CD4-positive, alpha-beta T cell treated with Interleukin-10 for 1 hour (primary cell): ENCODE measurements around the gene EYA2.
A peak's percentile ranks its signal among the peaks of the same experiment; 100 is the strongest.

ENCODE experiments used
- DNase-seq: peaks from one replicate; pipeline ENCODE4 v3.0.0-alpha.2; 2020

The EYA2 gene

DNA sequence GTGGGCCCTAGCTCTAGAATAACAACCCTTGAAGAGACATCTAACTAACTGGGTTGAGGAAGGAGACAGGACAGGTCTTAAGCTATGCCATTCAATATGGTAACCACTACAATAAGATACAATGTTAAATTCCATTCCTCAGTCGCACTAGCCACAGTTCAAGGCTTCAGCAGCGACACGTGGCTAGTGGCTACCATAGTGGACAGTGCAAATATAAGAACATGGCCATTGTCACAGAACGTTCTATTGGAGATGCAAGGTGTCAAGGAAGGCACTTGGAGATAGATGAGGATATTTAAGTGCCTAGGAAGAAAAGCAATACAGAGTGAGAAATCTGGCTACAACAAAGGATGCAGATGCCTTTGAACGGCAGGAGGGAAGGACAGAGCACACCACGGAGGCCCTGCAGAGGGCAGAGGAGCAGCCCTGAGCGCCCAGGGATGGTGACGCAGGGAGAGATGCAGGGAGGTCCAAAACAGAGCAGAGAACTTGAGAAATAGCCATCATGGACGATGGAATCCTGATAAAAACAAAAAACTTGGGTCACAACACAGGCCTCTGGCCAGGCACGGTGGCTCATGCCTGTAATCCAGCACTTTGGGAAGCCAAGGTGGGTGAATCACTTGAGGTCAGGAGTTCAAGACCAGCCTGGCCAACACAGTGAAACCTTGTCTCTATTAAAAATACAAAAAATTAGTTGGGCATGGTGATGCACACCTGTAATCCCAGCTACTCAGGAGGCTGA is 321.2 kb downstream of the EYA2 start:
- no peak for DNase-seq

DNA sequence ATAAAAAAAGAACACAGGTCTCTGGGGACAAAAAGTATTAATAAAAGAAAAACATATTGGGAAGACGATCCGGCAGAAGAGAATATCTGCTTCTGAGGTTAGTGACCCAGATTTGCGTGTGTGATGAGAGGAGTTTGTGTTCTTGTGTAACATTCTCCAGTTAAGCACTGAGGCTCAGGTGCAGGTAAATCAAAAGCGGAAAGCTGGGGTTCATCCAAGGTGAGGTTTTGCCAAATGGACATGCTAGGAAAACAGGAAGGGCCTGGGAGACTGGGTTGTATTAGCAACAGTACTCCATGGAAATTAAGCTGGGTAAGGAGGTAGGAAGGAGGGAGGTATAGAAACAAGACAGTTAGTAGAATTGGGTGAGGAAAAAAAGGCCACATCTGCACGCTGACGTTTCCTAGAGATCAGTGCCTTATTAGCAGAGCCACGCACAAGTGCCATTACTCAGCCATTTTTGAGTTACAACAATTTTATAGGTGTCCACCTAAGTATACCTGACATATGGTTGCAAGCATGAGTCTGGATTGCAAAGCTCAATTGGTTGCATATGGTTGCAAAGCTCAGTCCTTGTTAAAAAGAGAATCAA is 322.3 kb downstream of the EYA2 start:
- DNase-seq: no peak

DNA sequence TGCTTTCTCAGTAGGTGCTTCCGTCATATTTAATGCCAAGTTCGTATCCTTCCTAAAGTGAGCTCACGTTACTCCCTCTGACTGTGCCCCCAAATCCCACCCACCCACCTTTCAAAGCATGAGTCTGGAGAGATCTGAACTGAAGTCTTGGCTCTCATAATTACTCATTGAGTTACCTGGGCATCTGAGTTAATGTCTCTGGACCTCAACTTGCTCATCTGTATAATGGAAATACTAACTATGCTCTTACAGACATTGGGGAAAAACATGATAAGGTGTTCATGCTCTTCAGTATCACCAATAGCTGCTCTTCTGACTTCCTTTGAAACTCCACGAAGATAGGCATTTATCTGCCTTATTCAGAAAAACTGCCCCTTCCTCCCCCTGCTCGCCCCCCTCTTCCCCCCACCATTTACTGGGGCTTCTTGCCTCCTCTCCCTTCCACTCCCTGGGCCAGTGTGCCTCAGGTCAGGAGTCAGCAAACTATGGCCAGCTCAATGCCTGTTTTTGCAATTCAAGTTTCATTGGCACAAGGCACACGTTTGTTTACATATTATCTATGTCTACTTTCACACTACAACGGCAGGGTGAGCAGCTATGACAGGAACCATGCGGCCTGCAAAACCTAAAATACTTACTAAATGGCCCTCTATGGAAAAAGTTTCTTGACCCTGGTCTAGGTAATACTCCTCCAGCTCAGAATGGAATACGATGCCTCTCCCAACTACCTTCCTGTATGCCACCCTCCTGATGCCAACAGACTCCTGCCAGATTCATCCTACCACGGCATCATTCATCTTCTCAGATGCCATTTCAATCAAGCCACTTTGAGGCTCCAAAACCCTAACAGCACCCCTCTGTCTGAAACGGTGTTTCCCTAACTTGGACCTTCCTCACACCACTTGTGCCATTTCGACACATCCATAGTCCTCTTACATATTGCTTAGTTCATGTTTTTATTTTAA is 323.1 kb downstream of the EYA2 start:
- DNase-seq: no peak

DNA sequence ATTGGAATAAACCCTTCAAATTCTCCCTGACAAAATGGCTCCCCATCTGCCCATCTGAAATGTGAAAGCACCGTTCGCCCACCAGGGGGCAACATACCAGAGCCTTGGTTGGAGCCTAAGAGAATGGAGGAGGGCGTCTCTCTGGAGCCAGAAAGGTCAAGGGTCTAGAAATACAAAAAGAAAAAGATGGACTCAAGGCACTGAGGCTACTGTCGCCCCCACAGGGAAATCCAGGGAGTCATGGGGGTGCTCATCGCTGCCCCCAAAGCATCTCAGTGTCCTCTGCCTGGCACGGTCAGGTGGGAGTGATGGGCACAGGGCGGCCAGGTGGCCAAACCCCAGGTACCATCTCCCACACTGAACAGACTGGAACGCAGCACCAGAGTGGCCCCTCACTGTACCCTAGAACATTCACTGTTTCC is 325.5 kb downstream of the EYA2 start:
- peak; percentile 45 for DNase-seq

DNA sequence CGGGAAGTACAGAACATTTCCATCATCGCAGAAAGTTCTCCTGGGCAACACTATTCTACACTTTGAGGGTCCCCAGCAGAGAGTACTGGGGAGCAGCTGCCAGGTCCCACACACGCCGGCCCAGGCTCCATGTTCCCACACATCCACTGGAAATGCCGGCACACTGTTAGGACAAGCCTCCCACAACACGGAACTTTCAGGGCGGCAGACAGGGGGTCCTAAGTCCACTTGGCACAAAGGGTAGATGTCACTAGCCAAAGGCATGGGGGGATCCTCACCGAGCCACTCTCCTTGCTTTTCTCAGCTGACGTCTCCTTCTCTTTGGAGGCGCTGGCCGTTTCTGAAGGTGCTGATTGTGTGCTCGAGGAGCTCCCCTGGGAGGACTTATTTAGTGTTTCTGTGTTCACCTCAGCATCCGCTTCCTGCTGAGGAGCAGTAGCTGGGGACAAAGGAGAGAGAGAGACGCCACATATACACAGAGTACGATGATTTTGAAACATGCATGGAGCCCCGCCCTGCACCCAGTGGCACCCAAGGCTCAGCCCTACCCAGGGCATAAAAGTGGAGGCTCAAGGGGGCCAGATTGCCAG is 326.5 kb downstream of the EYA2 start:
- DNase-seq: no peak

DNA sequence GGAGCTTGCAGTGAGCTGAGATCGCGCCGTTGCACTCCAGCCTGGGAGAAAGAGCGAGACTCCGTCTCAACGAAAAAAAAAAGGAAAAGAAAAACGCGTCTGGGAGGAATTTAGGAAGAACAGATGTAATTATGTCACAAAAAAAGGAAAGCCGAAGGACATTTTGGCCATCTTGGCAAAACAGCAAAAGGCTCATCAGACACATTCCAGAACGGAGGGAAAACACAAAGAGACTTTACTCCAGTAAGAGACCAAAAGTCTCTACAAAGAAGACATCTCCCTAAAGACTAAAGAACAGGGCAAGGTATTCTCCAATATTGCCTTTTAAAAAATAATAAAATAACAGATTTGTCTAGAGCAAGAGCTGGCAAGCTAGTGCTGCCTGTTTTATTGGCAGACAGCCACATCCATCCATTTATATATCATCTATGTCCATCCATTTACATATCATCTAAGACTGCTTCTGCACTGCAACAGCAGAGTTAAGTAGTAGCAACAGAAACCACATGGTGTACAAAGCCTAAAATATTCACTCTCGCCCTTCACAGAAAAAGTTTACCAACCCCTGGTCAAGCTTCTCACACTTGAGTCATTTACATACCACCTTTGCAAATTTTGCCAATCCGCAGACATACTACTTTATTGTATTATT is 328.0 kb downstream of the EYA2 start:
- no peak for DNase-seq

DNA sequence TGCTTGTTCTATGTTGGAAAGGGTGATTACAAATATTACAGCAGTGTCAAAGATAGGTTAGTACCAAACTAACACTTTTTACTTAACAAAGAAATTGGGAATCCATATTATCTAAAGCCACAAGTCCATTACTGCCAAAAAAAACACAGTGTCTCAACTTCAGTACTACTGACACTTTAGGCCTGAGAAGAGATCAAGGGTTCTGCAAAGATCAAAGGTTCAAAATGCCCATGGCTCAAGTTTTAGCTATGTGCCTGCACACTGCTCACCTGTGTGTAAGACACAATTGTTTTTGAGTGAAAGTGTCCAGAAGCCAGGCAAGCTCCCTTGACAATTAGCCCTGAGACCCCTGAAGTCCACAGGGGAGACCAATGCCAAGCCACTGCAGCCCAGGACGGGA is 329.3 kb downstream of the EYA2 start:
- no peak for DNase-seq

DNA sequence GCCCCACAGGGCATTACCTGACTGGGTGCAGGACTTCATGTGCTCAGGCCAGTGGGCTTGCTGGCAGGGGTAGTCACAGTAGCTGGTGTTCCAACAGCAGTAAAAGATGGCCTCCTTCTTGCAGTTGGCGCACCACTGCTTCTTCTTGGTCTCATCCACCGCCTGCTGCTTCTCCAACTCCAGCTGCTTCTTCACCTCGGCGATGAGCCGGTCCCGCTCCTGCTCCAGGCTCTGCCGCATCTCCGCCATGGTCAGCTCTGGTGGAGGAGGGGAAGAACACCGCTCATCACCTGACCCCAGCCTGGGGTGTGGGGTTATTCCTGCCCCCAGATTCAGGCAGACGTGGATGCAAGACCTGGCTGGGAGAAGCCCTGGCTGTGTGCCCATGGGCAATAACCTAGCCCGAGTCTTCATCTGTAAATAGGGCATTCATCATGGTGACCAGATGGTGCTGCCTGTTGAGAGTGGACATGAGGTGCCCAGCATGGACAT is 329.7 kb downstream of the EYA2 start:
- no peak for DNase-seq

DNA sequence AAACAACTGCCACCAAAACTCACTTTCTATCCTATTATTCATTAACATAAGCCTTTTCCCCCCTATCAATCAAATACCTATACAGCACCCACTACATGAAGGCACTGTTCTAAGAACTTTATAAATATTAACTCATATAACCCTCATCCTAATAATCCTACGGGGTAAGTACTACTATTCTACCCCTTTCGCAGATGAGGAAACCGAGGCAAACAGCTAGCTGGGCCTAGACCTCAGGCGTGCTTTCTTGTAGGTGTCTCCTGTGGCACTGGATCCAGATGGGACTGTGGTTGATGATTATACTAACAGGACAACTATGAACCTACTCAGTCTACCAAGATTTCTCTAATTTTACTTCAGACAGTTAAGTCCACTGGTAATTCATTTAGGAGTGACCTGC is 330.2 kb downstream of the EYA2 start:
- no peak for DNase-seq

DNA sequence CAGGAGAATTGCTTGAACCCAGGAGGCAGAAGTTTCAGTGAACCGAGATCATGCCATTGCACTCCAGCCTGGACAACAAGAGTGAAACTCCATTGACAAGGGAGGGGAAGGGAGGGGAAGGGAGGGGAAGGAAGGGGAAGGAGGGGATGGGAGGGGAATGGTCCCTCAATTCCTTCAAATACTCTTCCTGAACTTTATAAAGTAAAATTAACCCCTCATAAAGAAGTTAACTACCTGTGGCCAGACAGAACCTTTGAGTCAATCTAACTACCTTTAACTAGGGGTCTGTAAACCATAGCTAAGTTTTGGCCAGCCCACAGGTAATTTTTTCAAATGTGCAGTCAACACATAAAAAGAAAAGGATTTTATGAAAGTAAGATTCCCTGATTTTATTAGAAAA is 330.8 kb downstream of the EYA2 start:
- DNase-seq: no peak

DNA sequence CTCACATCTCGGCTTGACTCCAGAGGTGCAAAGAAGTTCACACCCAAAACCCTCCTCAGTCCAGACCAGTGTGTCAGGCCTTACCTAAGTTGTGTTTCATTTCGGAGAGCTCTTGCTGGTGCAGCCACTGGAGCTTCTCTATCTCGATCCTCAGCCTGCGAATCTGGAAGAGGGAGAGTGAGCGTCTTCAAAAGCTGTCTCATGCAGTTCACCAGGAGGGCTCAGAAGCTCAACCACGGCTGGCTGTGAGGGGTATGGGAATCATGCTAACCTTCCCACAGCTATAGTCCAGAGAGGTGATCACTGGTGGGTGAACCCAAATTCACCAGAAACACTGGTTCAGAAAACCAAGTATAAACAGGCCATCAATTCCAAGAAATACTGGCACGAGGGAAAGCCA is 332.5 kb downstream of the EYA2 start:
- no peak for DNase-seq

DNA sequence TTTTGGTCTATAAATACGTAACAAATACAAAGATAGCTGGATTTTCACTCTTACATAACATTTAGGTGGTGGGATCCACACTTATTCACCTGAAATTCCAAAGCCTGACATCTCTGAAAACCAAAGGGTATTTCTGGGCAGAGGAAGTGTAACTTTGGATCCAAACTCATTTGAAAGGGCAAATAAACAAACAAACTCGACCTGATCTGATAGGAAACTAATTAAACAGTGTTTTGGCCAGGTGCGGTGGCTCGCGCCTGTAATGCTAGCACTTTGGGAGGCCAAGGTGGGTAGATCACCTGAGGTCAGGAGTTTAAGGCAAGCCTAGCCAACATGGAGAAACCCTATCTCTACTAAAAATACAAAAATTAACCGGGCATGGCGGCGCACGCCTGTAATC is 332.9 kb downstream of the EYA2 start:
- no peak for DNase-seq

DNA sequence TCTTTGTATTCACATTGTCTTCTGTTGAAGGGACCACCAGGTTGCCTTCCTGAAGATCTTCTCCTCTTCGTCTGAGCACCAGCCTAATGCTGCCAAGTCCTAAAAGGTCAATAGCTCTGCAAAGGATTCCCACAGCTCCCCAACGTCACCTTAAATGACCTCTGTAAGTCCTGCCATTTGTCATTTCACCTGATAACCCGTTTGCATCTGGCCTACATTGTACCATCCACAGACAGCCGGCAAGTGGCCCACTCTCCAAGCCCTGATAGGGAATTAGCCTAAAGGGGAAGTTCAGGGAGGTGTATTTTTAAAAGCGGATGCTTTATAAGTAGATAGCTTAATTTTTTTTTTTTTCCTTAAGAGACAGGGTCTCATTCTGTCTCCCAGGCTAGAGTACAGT is 334.0 kb downstream of the EYA2 start:
- no peak for DNase-seq

DNA sequence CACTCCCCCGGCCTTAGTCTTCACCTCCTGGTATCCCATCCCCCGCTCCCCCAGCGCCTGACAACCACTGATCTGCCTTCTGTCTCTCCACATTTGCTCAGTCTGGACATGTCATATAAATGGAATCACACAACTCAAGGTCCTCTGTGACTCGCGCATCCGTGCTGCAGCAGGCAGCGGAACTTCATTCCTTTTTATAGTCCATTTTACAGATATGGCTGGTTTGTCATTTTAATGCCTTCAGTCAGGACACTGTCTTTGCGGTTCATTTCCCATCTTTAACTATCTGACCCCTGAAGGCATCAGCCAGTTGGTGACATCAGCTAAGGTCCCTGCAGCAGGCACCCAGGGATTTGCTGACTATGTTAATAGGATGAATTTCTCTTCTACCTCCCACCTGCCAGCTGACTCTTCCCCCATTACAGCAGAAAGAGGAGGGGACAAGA is 336.2 kb downstream of the EYA2 start:
- no peak for DNase-seq

DNA sequence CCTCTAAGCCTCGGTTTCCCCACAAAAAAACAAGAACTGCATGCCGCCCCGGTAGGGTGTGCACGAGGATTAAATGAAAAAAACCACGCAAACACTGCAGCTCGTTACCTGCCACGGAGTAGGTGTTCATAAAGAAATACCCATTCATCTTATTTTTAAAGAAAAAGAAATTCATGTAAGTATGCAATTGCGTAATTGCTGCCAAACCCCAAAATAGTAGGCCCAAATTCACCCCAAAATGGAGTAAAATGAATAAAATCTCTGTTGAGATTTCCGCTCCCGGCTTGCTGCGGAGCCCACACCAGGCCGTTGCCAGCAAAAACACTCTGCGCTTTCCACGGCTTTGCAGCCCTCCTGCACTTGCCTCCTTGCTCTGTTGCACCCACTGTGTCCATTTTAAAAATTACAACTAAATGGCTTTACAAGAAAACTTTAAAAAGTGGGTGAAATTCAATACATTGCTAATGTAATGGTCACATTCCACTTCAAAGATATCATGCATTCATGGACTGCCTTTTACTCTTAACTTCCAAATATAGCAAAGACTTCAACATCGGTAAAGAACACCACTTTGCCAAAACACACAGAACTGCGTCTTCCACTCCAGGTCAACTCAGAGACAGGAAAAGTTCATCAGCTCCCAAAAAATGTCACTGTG is 336.9 kb downstream of the EYA2 start:
- no peak for DNase-seq

DNA sequence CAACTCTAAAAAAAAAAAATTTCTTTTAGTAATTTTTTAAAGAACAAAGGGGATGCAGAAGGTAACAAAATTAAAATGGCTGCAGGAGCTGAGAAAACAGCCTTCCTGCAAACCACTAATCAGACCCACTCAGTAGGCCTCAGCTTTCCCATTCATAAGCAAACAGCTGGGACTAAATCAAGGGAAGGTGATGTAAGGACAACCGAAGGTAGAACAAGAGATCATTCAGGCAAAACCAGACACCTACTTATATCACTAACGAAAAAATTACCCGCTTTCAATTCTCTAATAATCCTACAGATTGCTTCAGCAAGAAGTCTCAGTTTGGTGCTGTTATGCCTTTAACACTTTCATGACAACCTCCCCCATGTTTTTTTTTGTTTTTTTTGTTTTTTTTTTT is 337.9 kb downstream of the EYA2 start:
- DNase-seq: no peak

DNA sequence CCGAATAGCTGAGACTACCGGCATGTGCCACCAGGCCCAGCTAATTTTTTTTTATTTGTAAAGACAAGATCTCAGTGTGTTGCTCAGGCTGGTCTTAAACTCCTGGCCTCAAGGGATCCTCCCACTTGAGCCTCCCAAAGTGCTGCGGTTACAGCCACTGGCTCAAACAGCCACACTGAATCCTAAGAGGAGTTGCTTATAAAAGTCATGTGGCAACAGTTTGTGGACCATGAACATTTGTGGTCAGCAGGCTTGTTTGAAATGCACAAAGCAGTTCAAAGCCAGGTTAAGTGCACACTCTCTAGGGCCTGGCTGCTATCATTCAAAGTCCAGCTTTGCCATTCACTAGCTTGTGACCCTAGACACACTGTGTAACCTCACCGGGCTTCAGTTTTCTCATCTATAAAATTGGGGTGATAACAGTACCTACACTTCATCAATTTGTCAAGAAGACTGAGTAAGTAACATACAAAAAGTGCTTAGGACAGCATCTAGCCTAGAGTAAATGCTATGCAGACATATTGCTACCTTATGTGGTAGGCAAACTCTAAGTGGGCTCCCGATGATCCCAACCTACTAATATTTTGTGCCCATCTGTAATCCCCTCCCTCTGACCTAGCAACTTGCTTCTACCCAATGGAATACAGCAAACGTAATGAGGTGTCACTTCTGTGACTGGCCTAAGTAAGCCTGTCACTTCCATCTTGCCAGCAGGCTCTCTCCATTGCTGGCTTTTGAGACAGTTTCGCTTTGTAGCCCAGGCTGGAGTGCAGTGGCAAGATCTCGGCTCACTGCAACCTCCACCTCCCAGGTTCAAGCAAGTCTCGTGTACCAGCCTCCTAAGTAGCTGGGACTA is 338.9 kb downstream of the EYA2 start:
- no peak for DNase-seq

DNA sequence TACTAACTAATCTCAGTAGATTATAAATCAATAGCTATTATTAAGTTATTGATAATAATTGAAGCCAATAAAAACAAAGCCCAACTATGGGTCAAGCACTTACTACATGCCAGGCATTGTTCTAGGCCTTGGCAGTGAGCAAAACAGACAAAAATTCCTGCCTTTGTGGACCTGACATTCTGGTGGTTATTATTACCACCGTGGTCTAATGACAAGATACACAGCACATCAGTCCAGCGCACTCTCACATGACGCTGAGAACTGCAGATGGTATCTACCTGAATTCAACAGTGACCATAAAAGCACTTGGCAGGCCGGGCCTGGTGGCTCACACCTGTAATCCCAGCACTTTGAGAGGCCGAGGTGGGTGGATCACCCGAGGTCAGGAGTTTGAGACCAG is 340.5 kb downstream of the EYA2 start:
- no peak for DNase-seq

DNA sequence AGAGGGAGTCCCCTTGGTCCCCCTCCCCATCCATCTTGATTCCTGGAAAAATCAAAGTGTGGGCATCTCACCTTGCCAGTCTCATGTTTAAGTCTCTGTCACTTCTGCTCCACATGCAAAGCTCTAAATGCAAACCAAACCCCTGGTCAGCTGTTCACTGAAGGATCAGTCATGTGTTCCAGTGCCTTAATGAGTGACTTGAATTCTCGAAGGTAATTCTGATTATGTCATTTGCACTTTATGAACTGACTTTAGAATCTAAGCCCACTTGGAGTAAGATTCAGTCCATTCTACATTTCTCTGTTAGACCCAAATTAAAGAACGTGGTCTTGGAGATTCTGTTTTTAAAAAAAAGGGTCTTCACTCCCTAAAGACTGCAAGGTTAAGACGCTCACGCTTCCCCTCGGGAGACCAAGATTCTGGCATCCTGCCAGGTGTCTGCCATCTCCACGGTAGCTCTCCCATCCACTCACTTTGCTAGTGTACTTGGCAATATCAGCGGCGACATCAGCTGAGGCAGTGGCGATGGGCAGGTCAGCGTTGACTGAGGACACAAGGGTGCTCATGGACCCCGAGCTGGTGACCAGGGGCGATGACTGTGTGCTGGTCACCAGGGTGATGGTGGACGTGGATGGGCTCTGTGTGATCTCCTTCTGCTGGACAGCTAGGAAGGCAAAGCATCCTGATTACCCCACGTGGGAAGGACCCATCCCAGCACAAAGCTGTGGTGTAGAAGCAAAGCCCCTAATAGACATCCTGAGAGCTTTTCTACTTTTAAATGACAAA is 341.4 kb downstream of the EYA2 start:
- no peak for DNase-seq

DNA sequence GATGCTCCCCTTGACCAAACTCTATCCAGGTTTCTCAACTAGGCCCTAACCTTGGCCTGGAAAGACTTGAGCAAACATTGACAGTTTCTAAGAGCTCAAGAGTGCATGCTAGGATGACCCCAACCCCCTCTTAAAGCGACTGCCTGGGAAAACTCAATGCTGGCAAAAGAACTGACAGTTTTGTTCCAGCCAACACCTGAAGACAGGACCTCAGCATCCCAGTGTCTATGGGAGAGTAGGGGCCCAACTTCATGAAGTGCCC is 341.9 kb downstream of the EYA2 start:
- no peak for DNase-seq

DNA sequence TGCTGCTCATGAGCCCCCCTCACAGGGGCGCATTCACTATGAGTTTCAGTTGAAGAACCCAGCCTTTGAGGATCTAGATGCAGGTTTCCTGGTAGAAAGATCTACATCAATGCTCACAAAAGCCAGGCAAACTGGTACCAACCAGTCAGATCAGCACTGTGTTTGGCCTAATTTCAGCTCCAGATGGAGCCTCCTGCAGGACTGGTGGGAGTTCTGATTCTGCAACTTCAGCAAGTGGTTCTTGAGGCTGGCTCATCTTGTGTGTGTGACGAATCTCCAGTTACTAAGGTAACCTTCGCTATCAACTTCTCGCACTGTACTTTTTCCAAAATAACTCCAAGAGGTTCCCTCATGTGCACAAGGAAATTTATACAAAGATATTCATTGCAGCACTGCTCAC is 343.1 kb downstream of the EYA2 start:
- DNase-seq: no peak
